Natural killer cell (primary cell): ENCODE data around the gene C22orf39. TPM values are rescaled to one million over a fixed set of nuclear protein-coding genes. Genes with fewer than 3 reads are reported as not detected.

Experiments used
- ATAC-seq, 3 donors: fragments of 150-1000 bp in 2 of 3; fragments of 200-7000 bp in 1 of 3; cut with Tn5 transposase; 1 replicate in 1 of 3; 2 replicates in 2 of 3; pipeline ENCODE4 v1.10.0; 2021; ENCODE audit warnings: mild to moderate bottlenecking in 2 of 3, moderate library complexity in 2 of 3
- DNase-seq, 2 donors: peaks; one replicate each; pipeline versions ENCODE4 v3.0.0 to v3.0.0-alpha.2; 2013 to 2021; ENCODE audit warnings: mixed read lengths in 1 of 2
- H3K27ac ChIP-seq: one replicate; pipeline ENCODE4 v1.5.1; 2013; ENCODE audit warnings: mild to moderate bottlenecking, low read length
- H3K27me3 ChIP-seq: one replicate; pipeline ENCODE4 v1.6.1; 2013; ENCODE audit warnings: low read length; ENCODE audit not compliant: control insufficient read depth, insufficient read depth
- H3K36me3 ChIP-seq: one replicate; pipeline ENCODE4 v1.6.1; 2013; ENCODE audit warnings: low read length; ENCODE audit not compliant: control insufficient read depth, insufficient read depth
- H3K4me1 ChIP-seq: one replicate; pipeline ENCODE4 v1.6.1; 2013; ENCODE audit warnings: low read length; ENCODE audit not compliant: control insufficient read depth, insufficient read depth
- H3K4me3 ChIP-seq: one replicate; pipeline ENCODE4 v1.5.1; 2013; ENCODE audit warnings: low read length
- H3K9me3 ChIP-seq: one replicate; pipeline ENCODE4 v1.6.1; 2013; ENCODE audit warnings: low read length; ENCODE audit not compliant: control insufficient read depth, insufficient read depth
- H3K27ac Mint-ChIP-seq, 2 donors: one replicate each; pipeline ENCODE4 v1.8.0; 2022; ENCODE audit warnings: mild to moderate bottlenecking in 2 of 2, mixed read lengths in 2 of 2, moderate library complexity in 1 of 2
- H3K27me3 Mint-ChIP-seq, 2 donors: one replicate each; pipeline ENCODE4 v1.8.0; 2022; ENCODE audit warnings: low read depth in 2 of 2, mixed read lengths in 2 of 2
- H3K36me3 Mint-ChIP-seq: one replicate; pipeline ENCODE4 v1.8.0; 2022; ENCODE audit warnings: mixed read lengths
- H3K4me1 Mint-ChIP-seq, 2 donors: one replicate each; pipeline ENCODE4 v1.8.0; 2022; ENCODE audit warnings: mixed read lengths in 2 of 2
- H3K4me3 Mint-ChIP-seq: one replicate; pipeline ENCODE4 v1.8.0; 2022; ENCODE audit warnings: mild to moderate bottlenecking, moderate library complexity, mixed read lengths
- H3K9me3 Mint-ChIP-seq, 2 donors: one replicate each; pipeline ENCODE4 v1.8.0; 2022; ENCODE audit warnings: mixed read lengths in 2 of 2
- CTCF ChIP-seq: fragments of 200-600 bp; IDR thresholded peaks from one replicate; pipeline ENCODE4 v1.8.0; 2022; ENCODE audit warnings: antibody characterized with exemption
- WGBS: methylation state at CpG from one replicate; pipeline ENCODE4 v1.1.7; 2013; ENCODE audit warnings: missing lambda C conversion rate; ENCODE audit not compliant: insufficient coverage; 5-methylcytosine and 5-hydroxymethylcytosine counted together
- intact Hi-C: fragments of 100-400 bp; cut with micrococcal nuclease; formaldehyde crosslinking; loops from one replicate; pipeline ENCODE4 v1.14.2; 2022
- total RNA-seq, 4 donors: library from RNA; stranded (reverse); fragments of 120-200 nt in 1 of 4; gene quantifications; one replicate each; pipeline versions ENCODE4 v1.2.3 to v1.2.4, GENCODE V29; 2013 to 2022

Gene C22orf39
- total RNA-seq, 3 donors from 2014 or later (not counting 1 experiment from before 2014, with no cell fraction given), result 45.4 to 53.3 (median 50.2) TPM

DNA sequence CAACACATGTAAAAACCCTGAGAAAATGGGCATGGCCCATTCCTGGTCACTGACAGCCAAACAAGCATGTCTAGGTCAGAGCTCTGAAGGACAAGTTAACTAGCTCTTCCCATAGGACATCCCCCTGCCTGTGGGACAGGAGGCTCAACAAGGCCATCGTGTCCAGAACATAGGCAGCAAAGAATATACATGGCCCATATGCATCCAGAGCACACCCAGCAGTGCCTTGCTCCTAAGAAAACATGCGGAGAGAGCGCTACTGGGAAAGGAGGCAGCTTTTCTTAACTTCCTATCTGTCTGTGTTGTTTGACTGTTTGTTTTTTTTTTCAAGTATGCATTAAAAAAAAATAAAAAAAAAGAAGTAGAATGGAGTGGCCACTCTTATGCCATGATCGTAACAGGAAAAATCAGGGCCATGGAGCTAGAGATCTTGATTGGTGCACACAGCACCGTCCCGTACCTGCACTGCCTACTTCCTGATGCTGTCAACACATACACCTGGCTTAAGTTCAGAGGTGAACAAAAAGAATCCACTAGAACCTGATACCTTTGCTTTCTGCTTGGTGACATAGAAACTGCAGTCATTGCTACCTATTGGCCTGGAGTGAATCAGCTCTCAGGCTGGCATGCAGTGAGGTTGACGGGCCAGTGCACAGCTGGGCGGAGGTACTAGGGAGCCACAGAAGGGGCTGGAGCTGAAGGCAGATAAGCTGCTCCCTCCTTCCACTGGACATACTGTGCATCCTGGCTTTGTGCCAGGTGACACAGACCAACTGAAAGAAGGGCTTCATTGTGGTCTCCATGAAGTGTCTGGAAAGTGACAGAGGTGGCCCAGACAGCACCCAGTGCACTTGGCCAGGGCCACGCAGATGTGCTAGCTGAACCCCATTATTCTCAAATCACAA is 19.6 kb upstream of the C22orf39 start:
- Mint-ChIP-seq H3K27ac (no peak overlapping the region), H3K4me1 (peaks cover 0 to 8% of the 10 kb centered on the region in 2 donors), H3K4me3 (no peak overlapping the region), H3K9me3 (no peaks in the 10 kb centered on the region), H3K27me3 (no peaks in the 10 kb centered on the region), H3K36me3 (peaks cover 7% of the 10 kb centered on the region)
- no peak for ATAC-seq
- Histone ChIP-seq H3K4me1 (no peaks in the 10 kb centered on the region), H3K27ac (no peak overlapping the region), H3K36me3 (peaks cover 87% of the 10 kb centered on the region), H3K9me3 (no peaks in the 10 kb centered on the region), H3K27me3 (no peaks in the 10 kb centered on the region), H3K4me3 (no peak overlapping the region)
- 99% methylated on average over 9 of the region's 9 CpGs for WGBS
- DNase-seq, result no peak
- intact Hi-C loops, result no loop called here
- TF ChIP-seq CTCF, result no peak

GRCh38 chr22:19466126-19466716 is 18.7 kb upstream of the C22orf39 start:
- H3K27ac ChIP-seq, result no peak overlapping the region
- H3K36me3 Mint-ChIP-seq, result peaks cover 7% of the 10 kb centered on the region
- no peaks in the 10 kb centered on the region for H3K9me3 ChIP-seq
- H3K27ac Mint-ChIP-seq, result no peak overlapping the region
- DNase-seq (no peak), ATAC-seq (no peak)
- H3K27me3 ChIP-seq, result no peaks in the 10 kb centered on the region
- H3K4me1 ChIP-seq, result no peaks in the 10 kb centered on the region
- TF ChIP-seq CTCF, result no peak
- peaks cover 0 to 8% of the 10 kb centered on the region in 2 donors for H3K4me1 Mint-ChIP-seq
- H3K36me3 ChIP-seq, result peaks cover 82% of the 10 kb centered on the region
- H3K27me3 Mint-ChIP-seq, result no peaks in the 10 kb centered on the region
- 94% methylated on average over 14 of the region's 14 CpGs for WGBS
- intact Hi-C loops, result no loop called here
- no peaks in the 10 kb centered on the region for H3K9me3 Mint-ChIP-seq
- no peak overlapping the region for H3K4me3 Mint-ChIP-seq
- H3K4me3 ChIP-seq, result no peak overlapping the region

GRCh38 chr22:19464975-19465374 is 17.5 kb upstream of the C22orf39 start:
- Mint-ChIP-seq H3K27ac (no peak overlapping the region), H3K36me3 (peaks cover 7% of the 10 kb centered on the region), H3K9me3 (no peaks in the 10 kb centered on the region), H3K4me3 (no peak overlapping the region), H3K27me3 (no peaks in the 10 kb centered on the region), H3K4me1 (peaks cover 0 to 7% of the 10 kb centered on the region in 2 donors)
- H3K27me3 ChIP-seq, result no peaks in the 10 kb centered on the region
- no peak overlapping the region for H3K4me3 ChIP-seq
- no peaks in the 10 kb centered on the region for H3K4me1 ChIP-seq
- H3K9me3 ChIP-seq, result no peaks in the 10 kb centered on the region
- TF ChIP-seq CTCF, result no peak
- 95% methylated on average over 4 of the region's 4 CpGs for WGBS
- peaks cover 77% of the 10 kb centered on the region for H3K36me3 ChIP-seq
- DNase-seq, result no peak
- H3K27ac ChIP-seq, result no peak overlapping the region
- ATAC-seq, result no peak
- intact Hi-C loops, result no loop called here
